HTR-8/SVneo (cell line): ENCODE measurements around the gene CRIP2.

Experiments
- DNase-seq: peaks from one replicate; pipeline ENCODE4 v3.0.0; 2011; ENCODE audit warnings: low spot score, mixed read lengths; ENCODE audit not compliant: insufficient read length
- FAIRE-seq: peaks from 2 replicates; lab custom pipeline; 2011; peaks lifted over from hg19 to GRCh38; lab: Jason Lieb, UNC

The CRIP2 gene

DNA sequence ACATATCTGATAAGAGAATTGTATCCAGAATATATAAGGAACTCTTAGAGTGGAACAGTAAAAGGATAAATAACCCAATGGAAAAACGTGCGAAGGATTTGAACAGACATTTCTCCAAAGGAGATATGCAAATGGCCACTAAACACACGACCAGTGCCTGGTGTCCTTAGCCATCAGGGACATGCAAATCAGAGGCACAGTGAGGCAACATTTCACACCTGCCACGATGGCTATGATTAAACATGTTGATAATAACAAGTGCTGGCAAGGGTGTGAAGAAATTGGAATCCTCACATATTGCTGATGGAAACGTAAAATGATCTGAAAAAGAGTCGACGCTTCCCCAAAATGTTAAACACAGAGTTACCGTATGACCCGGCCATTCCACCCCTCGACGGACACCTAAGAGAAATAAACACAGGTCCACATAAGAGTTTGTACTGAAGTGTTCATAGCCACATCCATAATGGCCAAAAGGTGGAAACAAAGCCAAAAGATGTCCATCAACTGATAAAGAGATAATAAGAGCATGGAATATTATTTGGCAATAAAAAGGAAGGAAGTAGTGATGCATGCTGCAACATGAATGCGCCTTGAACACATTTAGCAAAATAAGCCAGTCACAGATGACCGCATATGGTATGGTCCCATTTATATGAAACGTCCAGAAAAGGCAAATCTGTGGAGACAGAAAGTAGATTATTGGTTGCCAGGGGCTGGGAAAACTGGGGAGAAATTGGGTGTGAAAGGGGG lies 45.5 kb downstream of the CRIP2 start:
- FAIRE-seq (no peak), DNase-seq (no peak)

DNA sequence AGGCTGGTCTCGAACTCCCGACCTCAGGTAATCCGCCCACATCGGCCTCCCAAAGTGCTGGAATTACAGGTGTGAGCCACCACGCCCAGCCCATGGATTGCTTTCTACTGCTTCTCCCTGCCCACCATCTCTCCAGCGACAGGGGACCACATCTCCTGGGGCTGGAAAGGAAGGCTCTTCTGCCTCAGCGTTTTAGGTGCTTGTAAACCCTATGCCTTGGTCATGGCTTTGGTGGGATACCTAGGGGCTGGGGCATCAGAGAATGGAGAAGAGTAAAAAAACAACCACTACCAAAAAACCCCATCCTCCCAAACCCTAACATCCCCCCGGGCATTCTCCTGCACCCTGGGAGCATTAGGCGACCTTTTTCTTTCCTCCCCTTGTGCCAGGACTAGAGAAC lies 50.7 kb downstream of the CRIP2 start:
- DNase-seq (no peak), FAIRE-seq (no peak)

DNA sequence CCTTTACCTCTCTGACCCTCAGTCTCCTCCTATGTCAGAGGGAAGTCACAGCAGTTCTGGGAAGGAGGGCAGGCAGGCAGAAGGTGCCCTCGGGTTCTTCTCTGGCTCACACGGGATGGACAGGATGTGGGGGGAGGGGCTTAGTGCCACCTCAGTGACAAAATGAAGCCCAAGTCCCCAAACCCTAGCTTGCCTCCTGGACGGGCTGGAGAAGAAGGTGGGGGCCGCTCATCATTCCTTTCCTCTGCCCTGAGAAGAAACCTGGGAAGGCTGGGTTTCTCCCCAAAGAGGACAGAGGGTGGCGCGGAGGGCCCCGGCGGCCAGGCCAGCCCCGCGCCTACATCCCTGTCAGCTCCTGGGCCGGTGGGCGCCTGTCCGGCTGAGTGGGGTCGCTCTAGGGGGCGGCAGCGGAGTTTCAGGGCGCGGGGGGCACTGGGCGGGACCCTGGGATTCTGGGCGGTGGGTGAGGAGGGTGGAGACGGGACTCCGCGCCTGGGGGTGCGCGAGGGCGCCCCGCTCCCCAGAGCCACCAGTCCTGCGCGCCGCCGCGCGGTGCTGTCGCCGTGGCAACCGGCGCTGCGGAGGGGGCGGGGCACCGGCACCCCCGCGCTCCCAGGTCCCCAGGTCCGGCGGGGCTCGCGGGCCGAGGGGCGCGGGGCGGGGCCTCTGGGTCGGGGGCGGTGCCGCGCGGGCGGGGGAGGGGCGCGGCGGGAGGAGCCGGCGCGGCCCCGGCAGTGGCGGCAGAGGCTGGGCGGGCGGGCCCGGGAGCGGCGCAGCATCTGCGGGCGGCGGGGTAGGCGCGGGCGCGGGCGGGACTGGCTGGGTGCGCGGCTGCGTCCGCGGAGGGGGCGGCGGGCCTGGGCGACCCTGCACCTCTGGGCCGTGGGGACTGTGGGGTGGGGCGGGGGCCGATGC lies 51.5 kb downstream of the CRIP2 start, which contains the start of gene TMEM121:
Gene TMEM121, plus strand, starts transcription at position 723 of the 915 bp plus-strand sequence. CDS start 2,252 bp downstream, outside the sequence.
- FAIRE-seq (no peak), DNase-seq (no peak)

DNA sequence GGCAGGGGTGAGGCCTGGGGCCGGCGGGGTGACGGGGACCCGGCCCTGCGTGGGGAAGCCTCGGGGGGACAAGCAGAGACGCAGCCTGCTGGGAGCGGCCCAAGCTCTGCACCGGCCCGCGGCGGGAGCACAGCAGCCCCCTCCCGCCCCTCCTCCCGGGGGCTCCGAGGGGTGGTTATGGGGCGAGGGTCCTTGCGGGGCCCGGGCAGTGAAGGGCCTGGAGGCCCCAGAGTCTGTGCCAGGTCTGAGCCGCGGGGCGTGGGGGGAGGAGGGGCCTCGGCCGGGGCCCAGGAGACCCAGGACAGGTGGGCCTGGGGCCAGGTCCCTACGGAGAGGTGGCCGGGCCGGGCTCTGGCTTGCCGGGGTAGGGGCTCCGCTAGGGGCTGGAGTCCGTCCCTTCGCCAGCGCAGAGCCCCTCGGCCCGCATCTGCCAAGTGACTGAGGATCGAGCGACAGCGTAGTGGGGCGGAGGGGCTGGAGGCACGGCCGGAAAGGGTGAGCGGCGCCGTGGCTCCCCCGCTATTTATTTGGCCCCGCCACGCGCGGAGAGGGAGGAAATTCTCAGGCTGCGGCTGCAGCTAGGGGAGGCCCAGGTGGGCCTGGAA lies 52.3 kb downstream of the CRIP2 start:
- DNase-seq (no peak), FAIRE-seq (no peak)

DNA sequence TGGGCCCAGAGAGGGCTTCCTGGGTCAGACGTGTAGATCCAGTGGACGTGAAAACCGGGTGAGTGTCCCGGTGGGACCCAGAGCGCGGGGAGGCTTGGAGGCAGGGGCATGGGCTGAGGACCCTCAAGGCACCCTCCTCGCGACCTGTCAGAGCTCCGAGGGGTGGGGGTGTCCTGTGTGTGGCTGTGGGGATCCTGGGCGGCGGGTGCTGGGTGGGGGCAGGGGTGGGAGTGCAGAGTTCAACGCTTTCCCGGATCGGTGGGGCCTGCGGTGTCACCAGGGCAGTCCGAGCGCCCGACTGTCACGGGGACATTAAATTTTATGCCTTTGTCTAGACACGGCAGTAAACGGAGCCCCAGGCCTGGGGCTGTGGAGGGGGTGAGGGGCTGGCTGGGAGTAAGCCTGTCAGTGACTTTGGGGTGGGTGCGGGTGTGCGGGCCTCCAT lies 52.8 kb downstream of the CRIP2 start:
- no peak for DNase-seq
- FAIRE-seq = no peak

DNA sequence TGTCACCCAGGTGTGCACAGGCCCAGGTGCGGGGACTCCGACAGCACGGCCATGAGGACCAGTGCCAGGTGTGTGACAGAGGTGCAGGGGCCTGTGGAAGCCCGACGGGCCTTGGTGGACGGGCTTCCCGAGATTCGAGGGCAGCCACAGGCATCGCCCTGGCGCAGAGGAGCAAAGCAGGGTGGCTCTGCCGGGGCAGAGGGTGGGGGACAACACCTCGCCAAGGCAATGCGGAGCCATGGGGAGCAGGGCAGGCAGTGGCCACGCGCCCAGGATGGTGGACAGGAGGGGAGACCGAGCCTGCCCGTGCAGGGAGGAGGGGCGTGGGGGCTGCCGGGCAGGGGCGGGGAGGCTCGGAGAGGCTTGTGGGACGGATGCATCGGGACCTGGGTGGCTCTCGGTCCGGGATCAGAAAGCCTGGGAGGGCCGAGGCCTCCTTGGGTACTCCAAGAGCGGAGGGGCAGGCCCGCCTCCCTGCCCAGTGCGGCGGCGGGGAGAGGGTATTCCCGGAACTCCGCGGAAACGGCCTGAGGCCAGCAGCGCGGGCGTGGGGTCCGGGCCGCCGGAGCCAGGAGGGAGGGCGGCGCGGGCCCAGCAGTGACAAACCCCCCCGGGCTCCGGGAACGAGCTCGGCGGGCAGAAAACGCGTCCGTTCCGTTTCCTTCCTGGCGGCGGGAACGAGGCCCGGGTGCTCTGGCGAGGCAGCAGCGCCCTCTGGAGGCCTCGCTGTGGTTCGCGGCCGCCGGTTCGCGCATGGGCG lies 53.4 kb downstream of the CRIP2 start:
- DNase-seq (peak; percentile 84), FAIRE-seq (peak; percentile 83)

DNA sequence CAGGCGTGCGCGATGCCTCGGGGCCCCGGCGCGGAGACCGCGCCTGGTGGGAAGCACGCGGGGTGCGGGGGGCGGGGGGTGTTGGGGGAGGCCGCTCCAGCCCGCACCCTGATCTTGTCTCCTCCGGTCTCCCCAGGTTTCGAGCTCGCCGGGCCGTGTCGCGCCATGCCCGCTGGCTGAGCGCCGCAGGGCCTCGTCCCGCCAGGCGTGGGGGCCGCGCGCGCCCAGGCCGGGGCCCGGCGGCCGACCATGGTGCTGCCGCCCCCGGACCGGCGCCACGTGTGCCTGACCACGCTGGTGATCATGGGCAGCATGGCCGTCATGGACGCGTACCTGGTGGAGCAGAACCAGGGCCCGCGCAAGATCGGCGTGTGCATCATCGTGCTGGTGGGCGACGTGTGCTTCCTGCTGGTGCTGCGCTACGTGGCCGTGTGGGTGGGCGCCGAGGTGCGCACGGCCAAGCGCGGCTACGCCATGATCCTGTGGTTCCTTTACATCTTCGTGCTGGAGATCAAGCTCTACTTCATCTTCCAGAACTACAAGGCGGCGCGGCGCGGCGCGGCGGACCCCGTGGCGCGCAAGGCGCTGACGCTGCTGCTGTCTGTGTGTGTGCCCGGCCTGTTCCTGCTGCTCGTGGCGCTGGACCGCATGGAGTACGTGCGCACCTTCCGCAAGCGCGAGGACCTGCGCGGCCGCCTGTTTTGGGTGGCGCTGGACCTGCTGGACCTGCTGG lies 54.1 kb downstream of the CRIP2 start:
- peak; percentile 49 for FAIRE-seq

DNA sequence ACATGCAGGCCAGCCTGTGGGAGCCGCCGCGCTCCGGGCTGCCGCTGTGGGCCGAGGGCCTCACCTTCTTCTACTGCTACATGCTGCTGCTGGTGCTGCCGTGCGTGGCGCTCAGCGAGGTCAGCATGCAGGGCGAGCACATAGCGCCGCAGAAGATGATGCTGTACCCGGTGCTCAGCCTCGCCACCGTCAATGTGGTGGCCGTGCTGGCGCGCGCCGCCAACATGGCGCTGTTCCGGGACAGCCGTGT lies 54.6 kb downstream of the CRIP2 start:
- DNase-seq (no peak), FAIRE-seq (no peak)

More for the DNA sequence above, 54.1 kb downstream of the CRIP2 start:
- no peak for DNase-seq
